Loucy (cell line): ENCODE data around the gene SPOCK2.

Experiments
- EZH2phosphoT487 ChIP-seq: fragments of 200-600 bp; IDR thresholded peaks from 2 replicates; pipeline ENCODE4 v1.6.1; 2018; ENCODE audit warnings: antibody characterized with exemption, mild to moderate bottlenecking, moderate library complexity, borderline replicate concordance
- TF ChIP-seq, protein P1 (sequence below): fragments of 200-600 bp; sonication (generic); conservative IDR thresholded peaks from 2 replicates; pipeline ENCODE4 v1.5.1; 2014; ENCODE audit warnings: mild to moderate bottlenecking, antibody characterized with exemption, low read length

GRCh38 chr10:72076756-72077155 is 11.6 kb downstream of the SPOCK2 start:
- TF ChIP-seq, protein P1, sequence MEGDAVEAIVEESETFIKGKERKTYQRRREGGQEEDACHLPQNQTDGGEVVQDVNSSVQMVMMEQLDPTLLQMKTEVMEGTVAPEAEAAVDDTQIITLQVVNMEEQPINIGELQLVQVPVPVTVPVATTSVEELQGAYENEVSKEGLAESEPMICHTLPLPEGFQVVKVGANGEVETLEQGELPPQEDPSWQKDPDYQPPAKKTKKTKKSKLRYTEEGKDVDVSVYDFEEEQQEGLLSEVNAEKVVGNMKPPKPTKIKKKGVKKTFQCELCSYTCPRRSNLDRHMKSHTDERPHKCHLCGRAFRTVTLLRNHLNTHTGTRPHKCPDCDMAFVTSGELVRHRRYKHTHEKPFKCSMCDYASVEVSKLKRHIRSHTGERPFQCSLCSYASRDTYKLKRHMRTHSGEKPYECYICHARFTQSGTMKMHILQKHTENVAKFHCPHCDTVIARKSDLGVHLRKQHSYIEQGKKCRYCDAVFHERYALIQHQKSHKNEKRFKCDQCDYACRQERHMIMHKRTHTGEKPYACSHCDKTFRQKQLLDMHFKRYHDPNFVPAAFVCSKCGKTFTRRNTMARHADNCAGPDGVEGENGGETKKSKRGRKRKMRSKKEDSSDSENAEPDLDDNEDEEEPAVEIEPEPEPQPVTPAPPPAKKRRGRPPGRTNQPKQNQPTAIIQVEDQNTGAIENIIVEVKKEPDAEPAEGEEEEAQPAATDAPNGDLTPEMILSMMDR = no peak
- TF ChIP-seq EZH2phosphoT487 = no peak
